T-helper 17 cell (primary cell): ENCODE measurements around the gene GAB2. TPM values are rescaled to one million over a fixed set of nuclear protein-coding genes. Genes with fewer than 3 reads are reported as not detected.
A peak's percentile ranks its signal among the peaks of the same experiment; 100 is the strongest.

Source experiments
- ATAC-seq: fragments of 150-1000 bp; cut with Tn5 transposase; 2 replicates; pipeline ENCODE4 v1.10.0; 2021; ENCODE audit warnings: mild to moderate bottlenecking, moderate library complexity
- DNase-seq, 3 donors: peaks; one replicate each; pipeline versions ENCODE4 v3.0.0 to v3.0.0-alpha.2; 2020 to 2021
- H3K9me3 ChIP-seq: one replicate; pipeline ENCODE4 v1.7.0; 2013; ENCODE audit warnings: low read length, mild to moderate bottlenecking; ENCODE audit not compliant: control insufficient read depth, poor library complexity, severe bottlenecking
- H3K27ac Mint-ChIP-seq: one replicate; pipeline ENCODE4 v1.8.0; 2022; ENCODE audit warnings: mild to moderate bottlenecking, moderate library complexity, mixed read lengths
- H3K27me3 Mint-ChIP-seq: one replicate; pipeline ENCODE4 v1.8.0; 2022; ENCODE audit warnings: mixed read lengths
- H3K36me3 Mint-ChIP-seq: one replicate; pipeline ENCODE4 v1.8.0; 2022; ENCODE audit warnings: low read depth, mixed read lengths
- H3K4me1 Mint-ChIP-seq: one replicate; pipeline ENCODE4 v1.8.0; 2022; ENCODE audit warnings: mild to moderate bottlenecking, mixed read lengths
- H3K4me3 Mint-ChIP-seq: one replicate; pipeline ENCODE4 v1.8.0; 2022; ENCODE audit warnings: mild to moderate bottlenecking, moderate library complexity, mixed read lengths
- total RNA-seq, 4 donors: library from RNA in 2 of 4; stranded (reverse) in 2 of 4; gene quantifications; one replicate each; pipeline ENCODE4 v1.2.3 and lab custom pipeline; 2022 to 2026

GAB2 gene
- total RNA-seq, 2 donors from 2014 or later, result 10.3 to 14.4 TPM

GRCh38 chr11:78210000-78210608, 207.5 kb downstream of the GAB2 start:
- Mint-ChIP-seq H3K4me1 (peaks cover 12% of the 10 kb centered on the region), H3K36me3 (peaks cover 4% of the 10 kb centered on the region), H3K4me3 (no peak overlapping the region), H3K27me3 (no peaks in the 10 kb centered on the region), H3K27ac (no peak overlapping the region)
- no peak for DNase-seq
- no peak for ATAC-seq
- H3K9me3 ChIP-seq, result no peaks in the 10 kb centered on the region

- no peaks in the 10 kb centered on the region for H3K9me3 ChIP-seq
- ATAC-seq (no peak), DNase-seq (no peak)
- H3K4me3 Mint-ChIP-seq, result peak overlapping the region; percentile 61
- peaks cover 4% of the 10 kb centered on the region for H3K36me3 Mint-ChIP-seq
- peaks cover 16% of the 10 kb centered on the region for H3K4me1 Mint-ChIP-seq
- H3K27me3 Mint-ChIP-seq, result no peaks in the 10 kb centered on the region
- peak overlapping the region; percentile 100 for H3K27ac Mint-ChIP-seq
Observed at GRCh38 chr11:78209478-78209877, 208.1 kb downstream of the GAB2 start.

- DNase-seq, result no peak
- no peaks in the 10 kb centered on the region for H3K9me3 ChIP-seq
- peaks cover 4% of the 10 kb centered on the region for H3K36me3 Mint-ChIP-seq
- no peaks in the 10 kb centered on the region for H3K27me3 Mint-ChIP-seq
- H3K4me3 Mint-ChIP-seq, result peak overlapping the region; percentile 25
- no peak for ATAC-seq
- H3K4me1 Mint-ChIP-seq, result peaks cover 18% of the 10 kb centered on the region
- peak overlapping the region; percentile 100 for H3K27ac Mint-ChIP-seq
Observed at GRCh38 chr11:78208257-78209165, 209.1 kb downstream of the GAB2 start.

GRCh38 chr11:78207532-78208256, 209.9 kb downstream of the GAB2 start:
- H3K27ac Mint-ChIP-seq, result peak overlapping the region; percentile 100

DNA sequence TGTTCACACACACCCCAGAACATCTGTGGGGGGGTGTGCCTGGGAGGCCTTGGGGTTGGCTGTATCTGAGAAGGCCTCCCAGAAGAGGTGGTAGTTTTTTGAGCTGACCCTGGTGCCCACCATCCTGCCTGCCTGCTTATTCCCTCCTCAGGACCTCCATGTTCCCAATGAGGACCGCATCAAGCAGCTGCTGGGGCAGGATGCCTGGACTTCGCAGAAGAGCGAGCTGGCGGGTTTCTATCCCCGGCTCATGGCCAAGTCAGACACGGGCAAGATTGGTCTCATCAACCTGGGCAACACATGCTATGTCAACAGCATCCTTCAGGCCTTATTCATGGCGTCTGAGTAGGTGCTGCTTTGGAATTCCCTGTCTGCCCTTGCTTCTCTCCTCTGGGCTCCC, 211.9 kb downstream of the GAB2 start:
- no peaks in the 10 kb centered on the region for H3K27me3 Mint-ChIP-seq
- H3K36me3 Mint-ChIP-seq, result peaks cover 4% of the 10 kb centered on the region
- H3K9me3 ChIP-seq, result no peaks in the 10 kb centered on the region
- H3K27ac Mint-ChIP-seq, result peak overlapping the region; percentile 100
- DNase-seq (no peak), ATAC-seq (no peak)
- no peak overlapping the region for H3K4me3 Mint-ChIP-seq
- peaks cover 29% of the 10 kb centered on the region for H3K4me1 Mint-ChIP-seq

More at GRCh38 chr11:78207532-78208256, 209.9 kb downstream of the GAB2 start:
- Mint-ChIP-seq H3K4me1 (peaks cover 24% of the 10 kb centered on the region), H3K36me3 (peaks cover 4% of the 10 kb centered on the region), H3K4me3 (no peak overlapping the region), H3K27me3 (no peaks in the 10 kb centered on the region)
- H3K9me3 ChIP-seq, result no peaks in the 10 kb centered on the region
- ATAC-seq, result no peak
- no peak for DNase-seq

- H3K36me3 Mint-ChIP-seq, result peaks cover 4% of the 10 kb centered on the region
- DNase-seq (no peak), ATAC-seq (no peak)
- no peak overlapping the region for H3K4me3 Mint-ChIP-seq
- H3K27ac Mint-ChIP-seq, result peak overlapping the region; percentile 100
- no peaks in the 10 kb centered on the region for H3K9me3 ChIP-seq
- H3K27me3 Mint-ChIP-seq, result no peaks in the 10 kb centered on the region
- H3K4me1 Mint-ChIP-seq, result peaks cover 29% of the 10 kb centered on the region
Observed at GRCh38 chr11:78205256-78205655, 212.4 kb downstream of the GAB2 start.

DNA sequence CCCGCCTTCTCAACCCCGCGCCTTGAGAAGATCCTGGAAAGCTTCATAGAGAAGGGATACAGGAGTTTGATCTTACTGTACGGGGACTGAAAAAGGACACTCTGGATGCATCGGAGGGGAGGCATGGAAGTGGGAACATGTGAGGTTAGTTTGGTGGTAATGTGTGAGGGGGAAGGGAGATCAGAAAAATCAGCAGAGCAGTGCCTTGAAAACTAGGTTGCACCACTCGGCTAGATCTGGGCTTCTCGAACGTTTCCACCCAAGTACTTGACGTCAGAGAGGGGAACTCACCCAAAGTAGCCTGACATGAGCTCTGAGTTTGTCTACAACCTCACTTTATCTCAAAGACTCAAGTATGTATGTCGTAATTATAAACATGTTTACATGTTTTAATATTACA, 214.4 kb downstream of the GAB2 start:
- peak in 2 of 3 donors; percentile 38 to 59 for DNase-seq
- Mint-ChIP-seq H3K27me3 (no peaks in the 10 kb centered on the region), H3K27ac (peak overlapping the region; percentile 100), H3K4me3 (peak overlapping the region; percentile 95), H3K4me1 (peaks cover 29% of the 10 kb centered on the region), H3K36me3 (no peaks in the 10 kb centered on the region)
- no peaks in the 10 kb centered on the region for H3K9me3 ChIP-seq
- peak; percentile 83 for ATAC-seq

DNA sequence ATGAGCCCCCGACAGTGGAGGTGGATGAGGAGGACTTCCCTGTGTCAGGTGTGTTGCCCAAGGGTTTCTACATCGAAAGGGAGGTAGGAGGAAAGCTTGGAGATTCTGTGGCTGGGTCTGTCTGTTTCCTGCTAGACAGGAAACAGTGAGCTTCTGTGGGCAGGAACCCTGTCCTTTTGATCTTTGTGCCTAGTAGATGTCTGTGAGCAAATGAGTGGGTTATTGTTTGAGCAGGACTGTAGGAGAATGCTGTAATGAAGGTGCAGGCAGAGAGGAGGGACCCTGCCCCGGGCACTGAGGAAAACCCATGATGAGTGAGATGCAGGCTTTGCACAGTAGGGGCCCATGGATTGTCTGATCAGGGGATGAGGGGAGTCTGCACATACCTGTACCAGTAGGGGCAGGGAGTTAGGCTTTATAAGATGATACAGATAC, 214.9 kb downstream of the GAB2 start:
- peak; percentile 85 for ATAC-seq
- peak overlapping the region; percentile 95 for H3K4me3 Mint-ChIP-seq
- H3K4me1 Mint-ChIP-seq, result peaks cover 29% of the 10 kb centered on the region
- H3K36me3 Mint-ChIP-seq, result no peaks in the 10 kb centered on the region
- no peaks in the 10 kb centered on the region for H3K9me3 ChIP-seq
- peak in 2 of 3 donors; percentile 41 to 63 for DNase-seq
- H3K27me3 Mint-ChIP-seq, result no peaks in the 10 kb centered on the region
- H3K27ac Mint-ChIP-seq, result peak overlapping the region; percentile 100

DNA sequence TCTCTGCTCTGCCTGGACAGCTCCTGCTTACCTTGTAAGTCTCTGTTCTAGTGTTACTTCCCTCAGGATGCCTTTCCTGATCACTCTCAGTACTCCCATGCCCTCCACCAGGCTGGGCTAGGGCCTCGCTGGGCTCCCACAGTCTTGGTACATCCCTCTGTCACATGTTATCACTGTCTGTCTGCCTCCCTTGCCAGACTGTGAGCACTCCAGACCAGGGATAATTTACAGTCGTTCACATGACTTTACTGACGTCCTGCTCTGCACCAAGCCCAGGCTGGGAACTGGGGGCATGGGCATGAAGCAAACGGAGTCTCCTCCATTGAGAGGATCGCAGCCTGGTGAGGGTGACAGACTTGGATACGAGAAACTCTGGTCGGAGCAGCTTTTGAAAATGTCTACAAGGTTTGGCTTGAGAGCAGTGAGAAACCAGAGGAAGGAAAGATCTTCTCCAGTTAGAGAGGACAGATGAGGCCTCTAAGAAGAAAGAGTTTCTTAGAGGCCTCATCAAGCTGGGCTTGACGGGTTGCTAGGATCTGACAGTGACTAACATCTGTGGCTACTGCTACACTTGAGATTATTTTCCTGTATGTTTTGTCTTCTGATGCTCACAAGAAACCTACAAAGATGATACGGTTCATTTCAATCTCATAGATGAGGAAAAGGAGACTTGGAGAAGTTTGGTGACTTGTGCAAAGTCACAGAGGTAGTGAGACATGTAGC, 216.4 kb downstream of the GAB2 start:
- no peaks in the 10 kb centered on the region for H3K9me3 ChIP-seq
- no peak for DNase-seq
- Mint-ChIP-seq H3K27me3 (no peaks in the 10 kb centered on the region), H3K27ac (peak overlapping the region; percentile 100), H3K36me3 (no peaks in the 10 kb centered on the region), H3K4me3 (peak overlapping the region; percentile 95), H3K4me1 (peaks cover 29% of the 10 kb centered on the region)
- ATAC-seq, result no peak

DNA sequence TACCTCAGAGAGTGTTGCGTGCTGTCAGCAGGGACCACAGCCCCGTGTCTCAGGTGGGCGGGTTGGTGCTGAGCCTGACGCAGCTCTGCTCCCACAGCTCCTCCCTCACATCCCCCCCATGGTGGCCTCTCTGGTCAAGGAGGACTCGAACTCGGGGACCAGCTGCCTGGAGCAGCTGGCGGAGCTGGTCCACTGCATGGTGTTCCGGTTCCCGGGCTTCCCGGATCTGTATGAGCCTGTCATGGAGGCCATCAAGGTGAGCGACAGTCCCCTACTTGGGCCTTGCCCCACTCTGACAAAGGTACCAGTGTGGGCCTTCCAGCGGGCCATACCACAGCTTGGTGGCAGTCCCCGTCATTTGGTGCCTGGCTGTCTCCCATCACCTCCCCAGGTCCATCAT, 217.1 kb downstream of the GAB2 start:
- no peak overlapping the region for H3K4me3 Mint-ChIP-seq
- peaks cover 29% of the 10 kb centered on the region for H3K4me1 Mint-ChIP-seq
- peak overlapping the region; percentile 100 for H3K27ac Mint-ChIP-seq
- no peaks in the 10 kb centered on the region for H3K36me3 Mint-ChIP-seq
- DNase-seq (no peak), ATAC-seq (no peak)
- H3K9me3 ChIP-seq, result no peaks in the 10 kb centered on the region
- H3K27me3 Mint-ChIP-seq, result no peaks in the 10 kb centered on the region

DNA sequence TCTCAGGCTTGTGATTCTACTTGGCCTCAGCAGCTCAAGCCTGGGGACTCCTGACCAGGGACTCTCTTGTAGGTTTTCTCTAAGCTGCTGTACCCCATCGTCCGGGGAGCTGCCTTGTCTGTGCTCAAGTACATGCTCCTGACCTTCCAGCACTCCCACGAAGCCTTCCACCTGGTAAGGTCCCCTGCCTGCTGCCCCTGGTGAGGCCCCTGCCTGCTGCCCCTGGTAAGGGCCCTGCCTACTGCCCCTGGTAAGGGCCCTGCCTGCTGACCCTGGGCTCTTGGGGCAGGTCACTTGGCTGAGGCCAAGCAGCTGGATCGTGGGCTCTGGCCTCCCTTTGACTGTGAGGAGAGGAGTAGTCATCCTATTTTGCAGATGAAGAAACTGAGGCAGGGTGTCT, 217.6 kb downstream of the GAB2 start:
- peak overlapping the region; percentile 100 for H3K27ac Mint-ChIP-seq
- H3K36me3 Mint-ChIP-seq, result no peaks in the 10 kb centered on the region
- no peaks in the 10 kb centered on the region for H3K27me3 Mint-ChIP-seq
- peaks cover 29% of the 10 kb centered on the region for H3K4me1 Mint-ChIP-seq
- no peak for DNase-seq
- H3K4me3 Mint-ChIP-seq, result no peak overlapping the region
- ATAC-seq, result no peak
- no peaks in the 10 kb centered on the region for H3K9me3 ChIP-seq

GRCh38 chr11:78199653-78200015, 218.0 kb downstream of the GAB2 start:
- Mint-ChIP-seq H3K4me1 (peaks cover 30% of the 10 kb centered on the region), H3K36me3 (no peaks in the 10 kb centered on the region)

More at GRCh38 chr11:78199653-78200015, 218.0 kb downstream of the GAB2 start:
- ATAC-seq (no peak), DNase-seq (no peak)
- Mint-ChIP-seq H3K27ac (peak overlapping the region; percentile 100), H3K4me3 (no peak overlapping the region), H3K27me3 (no peaks in the 10 kb centered on the region)
- no peaks in the 10 kb centered on the region for H3K9me3 ChIP-seq
